Measurements from ENCODE around the gene BHLHE23.
A peak's percentile ranks its signal among the peaks of the same experiment; 100 is the strongest.

BHLHE23 gene

GRCh38 chr20:62977613-62978560, 28.9 kb downstream of the BHLHE23 start:
- H3K4me1 ChIP-seq (ENCODE audit: insufficient read depth, low read length): peaks cover 39% of the 10 kb centered on the region
- no peak overlapping the region for H3K4me3 ChIP-seq (ENCODE audit: low read depth in 1 of 2, low read length in 2 of 2)
- no peak for ATAC-seq (ENCODE audit: insufficient read depth, low read depth)
- H3K27me3 ChIP-seq (ENCODE audit: insufficient read depth, low read length, poor library complexity): no peaks in the 10 kb centered on the region
- H3K9ac ChIP-seq (ENCODE audit: low read depth, low read length): no peak overlapping the region
- H3K79me2 ChIP-seq (ENCODE audit: insufficient read depth, low read length): no peaks in the 10 kb centered on the region
- DNase-seq: peak; percentile 47
- H4K20me1 ChIP-seq (ENCODE audit: insufficient read depth, low read length): no peaks in the 10 kb centered on the region
- no peak overlapping the region for H3K27ac ChIP-seq (ENCODE audit: low read length)
- no peaks in the 10 kb centered on the region for H3K36me3 ChIP-seq (ENCODE audit: insufficient read depth, low read length)
- H3K4me2 ChIP-seq (ENCODE audit: insufficient read depth, low read length): no peak overlapping the region
- no peaks in the 10 kb centered on the region for H3K9me3 ChIP-seq (ENCODE audit: insufficient read depth, low read length, severe bottlenecking)
- TF ChIP-seq EZH2 (IDR thresholded peaks at IDR 0.05; ENCODE audit: borderline replicate concordance, low read depth, low read length, severe bottlenecking) (no peak), CTCF (IDR thresholded peaks at IDR 0.05; ENCODE audit: borderline replicate concordance, extremely low read depth, low read length, poor library complexity, severe bottlenecking) (no peak)
- no peak overlapping the region for H2AFZ ChIP-seq (ENCODE audit: low read depth, low read length)

- DNase-seq (no peak), ATAC-seq (ENCODE audit: insufficient read depth, low read depth) (no peak)
- Histone ChIP-seq H3K27ac (ENCODE audit: low read length) (no peak overlapping the region), H3K36me3 (ENCODE audit: insufficient read depth, low read length) (no peaks in the 10 kb centered on the region), H3K4me3 (ENCODE audit: low read depth in 1 of 2, low read length in 2 of 2) (no peak overlapping the region), H3K27me3 (ENCODE audit: insufficient read depth, low read length, poor library complexity) (no peaks in the 10 kb centered on the region), H4K20me1 (ENCODE audit: insufficient read depth, low read length) (no peaks in the 10 kb centered on the region), H2AFZ (ENCODE audit: low read depth, low read length) (no peak overlapping the region), H3K4me1 (ENCODE audit: insufficient read depth, low read length) (peaks cover 40% of the 10 kb centered on the region), H3K9me3 (ENCODE audit: insufficient read depth, low read length, severe bottlenecking) (no peaks in the 10 kb centered on the region), H3K79me2 (ENCODE audit: insufficient read depth, low read length) (no peaks in the 10 kb centered on the region), H3K4me2 (ENCODE audit: insufficient read depth, low read length) (no peak overlapping the region), H3K9ac (ENCODE audit: low read depth, low read length) (no peak overlapping the region)
- TF ChIP-seq CTCF (IDR thresholded peaks at IDR 0.05; ENCODE audit: borderline replicate concordance, extremely low read depth, low read length, poor library complexity, severe bottlenecking) (no peak), EZH2 (IDR thresholded peaks at IDR 0.05; ENCODE audit: borderline replicate concordance, low read depth, low read length, severe bottlenecking) (no peak)
These were observed 29.9 kb downstream of the BHLHE23 start for GRCh38 chr20:62976886-62977285.

- no peak overlapping the region for H2AFZ ChIP-seq (ENCODE audit: low read depth, low read length)
- no peak overlapping the region for H3K4me2 ChIP-seq (ENCODE audit: insufficient read depth, low read length)
- H3K79me2 ChIP-seq (ENCODE audit: insufficient read depth, low read length): no peaks in the 10 kb centered on the region
- H3K4me1 ChIP-seq (ENCODE audit: insufficient read depth, low read length): peaks cover 32% of the 10 kb centered on the region
- no peak overlapping the region for H3K4me3 ChIP-seq (ENCODE audit: low read depth in 1 of 2, low read length in 2 of 2)
- H3K9ac ChIP-seq (ENCODE audit: low read depth, low read length): no peak overlapping the region
- no peak overlapping the region for H3K27ac ChIP-seq (ENCODE audit: low read length)
- DNase-seq (no peak), ATAC-seq (ENCODE audit: insufficient read depth, low read depth) (no peak)
- no peaks in the 10 kb centered on the region for H3K27me3 ChIP-seq (ENCODE audit: insufficient read depth, low read length, poor library complexity)
- H3K36me3 ChIP-seq (ENCODE audit: insufficient read depth, low read length): no peaks in the 10 kb centered on the region
- H3K9me3 ChIP-seq (ENCODE audit: insufficient read depth, low read length, severe bottlenecking): no peaks in the 10 kb centered on the region
- TF ChIP-seq EZH2 (IDR thresholded peaks at IDR 0.05; ENCODE audit: borderline replicate concordance, low read depth, low read length, severe bottlenecking) (no peak), CTCF (IDR thresholded peaks at IDR 0.05; ENCODE audit: borderline replicate concordance, extremely low read depth, low read length, poor library complexity, severe bottlenecking) (no peak)
- H4K20me1 ChIP-seq (ENCODE audit: insufficient read depth, low read length): no peaks in the 10 kb centered on the region
These were observed 30.8 kb downstream of the BHLHE23 start for GRCh38 chr20:62975812-62976508.
